ENCODE results near the gene CDKN1B. TPM values are rescaled to one million over a fixed set of nuclear protein-coding genes. Genes with fewer than 3 reads are reported as not detected.

The CDKN1B gene
- total and polyA plus RNA-seq, 2 of the 13 experiments (the other 11 are each of a cell fraction or from before 2014, with no cell fraction given): 20.1 to 37.2 TPM

DNA sequence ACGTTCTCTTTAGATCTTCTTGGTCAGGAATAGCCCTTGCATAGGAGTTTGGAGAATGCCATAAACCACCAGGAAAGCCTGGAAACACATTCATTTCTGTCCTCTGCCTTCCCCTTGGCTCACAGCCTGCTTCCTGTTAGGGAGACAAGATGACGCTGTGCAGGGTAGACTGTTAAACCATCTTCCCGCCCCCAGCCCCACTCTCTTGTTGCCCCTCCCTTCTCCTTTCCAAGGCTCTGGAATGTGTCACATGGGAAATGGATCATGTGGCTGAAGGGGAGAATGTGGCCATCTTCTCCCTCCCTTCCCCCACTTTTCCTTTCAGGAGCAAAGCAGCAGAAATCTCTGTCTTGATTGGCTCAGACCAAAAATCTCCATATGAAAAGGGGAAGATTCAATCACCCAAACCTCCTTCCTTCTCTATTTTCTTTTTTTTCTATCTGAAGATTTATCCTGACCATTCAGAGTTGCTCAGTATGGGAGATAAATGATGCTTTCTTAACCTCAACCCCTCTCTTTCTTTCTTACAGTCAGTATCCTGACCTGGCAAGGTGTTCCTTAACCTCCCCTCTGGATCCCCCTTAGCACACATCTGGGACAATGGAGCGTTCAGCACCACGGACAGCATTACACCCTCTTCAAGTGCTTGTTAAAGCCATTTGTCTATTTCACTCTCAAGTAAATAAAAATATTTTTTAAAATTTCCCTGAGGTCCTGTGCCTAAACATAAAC lies 32.6 kb upstream of the CDKN1B start (continued):
- no peak for TF ChIP-seq ZNF549 (CRISPR knock-in tag; IDR thresholded peaks at IDR 0.05)
- TF ChIP-seq, protein P1, sequence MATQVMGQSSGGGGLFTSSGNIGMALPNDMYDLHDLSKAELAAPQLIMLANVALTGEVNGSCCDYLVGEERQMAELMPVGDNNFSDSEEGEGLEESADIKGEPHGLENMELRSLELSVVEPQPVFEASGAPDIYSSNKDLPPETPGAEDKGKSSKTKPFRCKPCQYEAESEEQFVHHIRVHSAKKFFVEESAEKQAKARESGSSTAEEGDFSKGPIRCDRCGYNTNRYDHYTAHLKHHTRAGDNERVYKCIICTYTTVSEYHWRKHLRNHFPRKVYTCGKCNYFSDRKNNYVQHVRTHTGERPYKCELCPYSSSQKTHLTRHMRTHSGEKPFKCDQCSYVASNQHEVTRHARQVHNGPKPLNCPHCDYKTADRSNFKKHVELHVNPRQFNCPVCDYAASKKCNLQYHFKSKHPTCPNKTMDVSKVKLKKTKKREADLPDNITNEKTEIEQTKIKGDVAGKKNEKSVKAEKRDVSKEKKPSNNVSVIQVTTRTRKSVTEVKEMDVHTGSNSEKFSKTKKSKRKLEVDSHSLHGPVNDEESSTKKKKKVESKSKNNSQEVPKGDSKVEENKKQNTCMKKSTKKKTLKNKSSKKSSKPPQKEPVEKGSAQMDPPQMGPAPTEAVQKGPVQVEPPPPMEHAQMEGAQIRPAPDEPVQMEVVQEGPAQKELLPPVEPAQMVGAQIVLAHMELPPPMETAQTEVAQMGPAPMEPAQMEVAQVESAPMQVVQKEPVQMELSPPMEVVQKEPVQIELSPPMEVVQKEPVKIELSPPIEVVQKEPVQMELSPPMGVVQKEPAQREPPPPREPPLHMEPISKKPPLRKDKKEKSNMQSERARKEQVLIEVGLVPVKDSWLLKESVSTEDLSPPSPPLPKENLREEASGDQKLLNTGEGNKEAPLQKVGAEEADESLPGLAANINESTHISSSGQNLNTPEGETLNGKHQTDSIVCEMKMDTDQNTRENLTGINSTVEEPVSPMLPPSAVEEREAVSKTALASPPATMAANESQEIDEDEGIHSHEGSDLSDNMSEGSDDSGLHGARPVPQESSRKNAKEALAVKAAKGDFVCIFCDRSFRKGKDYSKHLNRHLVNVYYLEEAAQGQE (IDR thresholded peaks at IDR 0.05; ENCODE audit: borderline replicate concordance in 1 of 2, low read depth in 1 of 2, low read length in 2 of 2): peak; percentile 69 to 96
- TF ChIP-seq MIER2 (CRISPR knock-in tag; IDR thresholded peaks at IDR 0.05): peak; percentile 96
- TF ChIP-seq, protein P2, sequence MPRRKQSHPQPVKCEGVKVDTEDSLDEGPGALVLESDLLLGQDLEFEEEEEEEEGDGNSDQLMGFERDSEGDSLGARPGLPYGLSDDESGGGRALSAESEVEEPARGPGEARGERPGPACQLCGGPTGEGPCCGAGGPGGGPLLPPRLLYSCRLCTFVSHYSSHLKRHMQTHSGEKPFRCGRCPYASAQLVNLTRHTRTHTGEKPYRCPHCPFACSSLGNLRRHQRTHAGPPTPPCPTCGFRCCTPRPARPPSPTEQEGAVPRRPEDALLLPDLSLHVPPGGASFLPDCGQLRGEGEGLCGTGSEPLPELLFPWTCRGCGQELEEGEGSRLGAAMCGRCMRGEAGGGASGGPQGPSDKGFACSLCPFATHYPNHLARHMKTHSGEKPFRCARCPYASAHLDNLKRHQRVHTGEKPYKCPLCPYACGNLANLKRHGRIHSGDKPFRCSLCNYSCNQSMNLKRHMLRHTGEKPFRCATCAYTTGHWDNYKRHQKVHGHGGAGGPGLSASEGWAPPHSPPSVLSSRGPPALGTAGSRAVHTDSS (CRISPR knock-in tag; conservative IDR thresholded peaks at IDR 0.05): no peak
- TF ChIP-seq ZNF749 (CRISPR knock-in tag; IDR thresholded peaks at IDR 0.05; ENCODE audit: borderline replicate concordance): no peak
- TF ChIP-seq ZNF792 (CRISPR knock-in tag; IDR thresholded peaks at IDR 0.05): peak; percentile 32; the same call in 1 of the 2 replicates

DNA sequence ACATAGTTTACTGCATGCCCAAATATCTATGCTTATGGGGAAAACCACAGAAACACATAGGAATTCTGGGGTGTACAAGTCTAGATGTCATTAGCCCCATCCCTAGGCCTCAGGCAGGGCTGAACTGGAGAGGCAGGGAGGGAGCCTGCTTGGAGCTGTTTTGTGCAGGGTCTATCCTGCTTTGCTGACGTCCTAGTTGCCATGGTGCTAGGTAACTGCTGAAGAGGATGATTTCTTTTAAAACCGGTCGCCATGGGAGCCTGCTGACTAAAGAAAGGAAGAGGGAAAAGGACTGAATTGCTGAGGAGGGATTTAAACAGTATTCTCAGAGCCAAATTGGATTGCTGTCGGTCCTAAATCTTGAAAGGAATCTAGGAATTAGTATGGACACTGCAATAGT lies 31.9 kb upstream of the CDKN1B start:
- Histone ChIP-seq H3K36me3 (replicated peaks in 1 of 2; ENCODE audit: control insufficient read depth in 1 of 2, insufficient read depth in 2 of 2, low read length in 2 of 2) (no peaks in the 10 kb centered on the region), H3K9ac (ENCODE audit: insufficient read depth, low read depth, low read length) (no peak overlapping the region), H2AFZ (ENCODE audit: low read length) (no peak overlapping the region), H3K9me3 (ENCODE audit: low read length) (no peaks in the 10 kb centered on the region), H3K79me2 (ENCODE audit: insufficient read depth, low read length) (no peaks in the 10 kb centered on the region), H3K4me2 (ENCODE audit: low read depth, low read length) (no peak overlapping the region), H3K27ac (ENCODE audit: extremely low read length, insufficient read depth, low read length) (no peak overlapping the region), H4K20me1 (ENCODE audit: insufficient read depth, low read length) (no peaks in the 10 kb centered on the region), H3K4me1 (ENCODE audit: insufficient read depth, low read length) (no peaks in the 10 kb centered on the region), H3K27me3 (ENCODE audit: control insufficient read depth in 1 of 2, insufficient read depth in 2 of 2, low read length in 2 of 2) (no peaks in the 10 kb centered on the region; a peak in 1 of 5 replicates), H3K4me3 (replicated peaks in 1 of 3; ENCODE audit: insufficient read depth in 1 of 3, low read depth in 2 of 3, low read length in 3 of 3) (no peak overlapping the region)
- ATAC-seq (no peak), DNase-seq (ENCODE audit: low spot score) (no peak), FAIRE-seq (no peak)
- ChIA-PET POLR2A (no interaction called here), CTCF (ENCODE audit: low intra/inter-chr PET ratio, low total read pairs) (no interaction called here)
- intact Hi-C loops (cut with micrococcal nuclease; ENCODE audit: unreplicated experiment) (no loop called here), in situ Hi-C loops (cut with HindIII; ENCODE audit: extremely low pct_ligation_motif_present, low pct_unique_long_range_greater_than_20kb) (no loop called here)
- 60% methylated on average over 4 of the region's 4 CpGs for WGBS (ENCODE audit: low lambda C conversion rate)
- no TSS peak for BruUV-seq (replicated peaks)
- TF ChIP-seq, protein P3, sequence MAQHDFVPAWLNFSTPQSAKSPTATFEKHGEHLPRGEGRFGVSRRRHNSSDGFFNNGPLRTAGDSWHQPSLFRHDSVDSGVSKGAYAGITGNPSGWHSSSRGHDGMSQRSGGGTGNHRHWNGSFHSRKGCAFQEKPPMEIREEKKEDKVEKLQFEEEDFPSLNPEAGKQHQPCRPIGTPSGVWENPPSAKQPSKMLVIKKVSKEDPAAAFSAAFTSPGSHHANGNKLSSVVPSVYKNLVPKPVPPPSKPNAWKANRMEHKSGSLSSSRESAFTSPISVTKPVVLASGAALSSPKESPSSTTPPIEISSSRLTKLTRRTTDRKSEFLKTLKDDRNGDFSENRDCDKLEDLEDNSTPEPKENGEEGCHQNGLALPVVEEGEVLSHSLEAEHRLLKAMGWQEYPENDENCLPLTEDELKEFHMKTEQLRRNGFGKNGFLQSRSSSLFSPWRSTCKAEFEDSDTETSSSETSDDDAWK (CRISPR knock-in tag; IDR thresholded peaks at IDR 0.05): no peak
- no peak for TF ChIP-seq NFYB (CRISPR knock-in tag; IDR thresholded peaks at IDR 0.05)
- no peak for TF ChIP-seq ZNF781 (CRISPR knock-in tag; IDR thresholded peaks at IDR 0.05; ENCODE audit: borderline replicate concordance, not compliant biosample characterization)
- no peak for TF ChIP-seq NFATC3 (CRISPR knock-in tag; IDR thresholded peaks at IDR 0.05)
- TF ChIP-seq, protein P4, sequence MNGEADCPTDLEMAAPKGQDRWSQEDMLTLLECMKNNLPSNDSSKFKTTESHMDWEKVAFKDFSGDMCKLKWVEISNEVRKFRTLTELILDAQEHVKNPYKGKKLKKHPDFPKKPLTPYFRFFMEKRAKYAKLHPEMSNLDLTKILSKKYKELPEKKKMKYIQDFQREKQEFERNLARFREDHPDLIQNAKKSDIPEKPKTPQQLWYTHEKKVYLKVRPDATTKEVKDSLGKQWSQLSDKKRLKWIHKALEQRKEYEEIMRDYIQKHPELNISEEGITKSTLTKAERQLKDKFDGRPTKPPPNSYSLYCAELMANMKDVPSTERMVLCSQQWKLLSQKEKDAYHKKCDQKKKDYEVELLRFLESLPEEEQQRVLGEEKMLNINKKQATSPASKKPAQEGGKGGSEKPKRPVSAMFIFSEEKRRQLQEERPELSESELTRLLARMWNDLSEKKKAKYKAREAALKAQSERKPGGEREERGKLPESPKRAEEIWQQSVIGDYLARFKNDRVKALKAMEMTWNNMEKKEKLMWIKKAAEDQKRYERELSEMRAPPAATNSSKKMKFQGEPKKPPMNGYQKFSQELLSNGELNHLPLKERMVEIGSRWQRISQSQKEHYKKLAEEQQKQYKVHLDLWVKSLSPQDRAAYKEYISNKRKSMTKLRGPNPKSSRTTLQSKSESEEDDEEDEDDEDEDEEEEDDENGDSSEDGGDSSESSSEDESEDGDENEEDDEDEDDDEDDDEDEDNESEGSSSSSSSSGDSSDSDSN (CRISPR knock-in tag; IDR thresholded peaks at IDR 0.05): no peak
- no peak for TF ChIP-seq ZNF605 (CRISPR knock-in tag; IDR thresholded peaks at IDR 0.05)
- TF ChIP-seq ZFP1 (CRISPR knock-in tag; IDR thresholded peaks at IDR 0.05): no peak
